ENCODE data around the gene C16orf78.
A peak's percentile ranks its signal among the peaks of the same experiment; 100 is the strongest.
"Not testable (repeated sequence)": the region's sequence is repeated elsewhere in the genome, so short reads cannot be mapped to it uniquely, and the experiment has no call there.

Gene C16orf78

DNA sequence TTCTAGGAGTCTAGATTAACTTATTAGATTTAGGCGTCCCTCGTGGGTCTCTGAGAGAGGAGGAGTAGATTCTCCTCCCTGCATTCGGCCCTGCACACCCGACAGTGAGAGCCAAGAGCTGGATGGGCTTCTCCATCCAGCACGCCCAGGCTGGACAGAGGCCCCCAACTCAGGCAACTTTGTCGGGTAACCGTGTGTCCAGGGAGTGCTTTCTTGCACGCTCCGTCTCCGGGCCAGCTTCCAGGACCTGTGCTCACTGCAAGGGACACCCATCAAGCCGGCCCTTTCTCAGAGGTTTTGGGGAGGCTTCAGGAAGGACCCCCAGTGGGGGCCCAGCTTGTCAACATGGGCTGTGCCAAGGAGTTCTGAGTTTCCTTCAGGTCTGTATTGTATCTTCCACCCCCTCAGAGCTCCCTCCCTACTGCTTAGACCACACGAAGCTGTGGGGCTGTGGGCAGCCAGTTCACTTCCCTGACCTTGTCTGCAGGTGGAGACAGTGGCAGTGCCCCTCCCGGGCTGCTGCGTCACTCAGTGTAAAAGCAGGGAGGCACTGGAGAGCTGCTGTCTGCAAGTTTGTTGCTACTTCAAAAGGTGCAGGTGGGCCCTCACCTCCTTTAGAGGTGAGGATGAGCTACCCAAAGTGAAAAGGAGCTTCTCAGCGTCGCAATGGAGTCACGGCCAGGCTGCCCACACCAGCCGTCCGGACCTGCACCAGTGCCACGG lies 24.0 kb upstream of the C16orf78 start:
- DNase-seq (ENCODE audit: low spot score): no peak

- DNase-seq (ENCODE audit: low spot score): peak; percentile 31
These were observed 23.1 kb upstream of the C16orf78 start for GRCh38 chr16:49350265-49351095.

DNA sequence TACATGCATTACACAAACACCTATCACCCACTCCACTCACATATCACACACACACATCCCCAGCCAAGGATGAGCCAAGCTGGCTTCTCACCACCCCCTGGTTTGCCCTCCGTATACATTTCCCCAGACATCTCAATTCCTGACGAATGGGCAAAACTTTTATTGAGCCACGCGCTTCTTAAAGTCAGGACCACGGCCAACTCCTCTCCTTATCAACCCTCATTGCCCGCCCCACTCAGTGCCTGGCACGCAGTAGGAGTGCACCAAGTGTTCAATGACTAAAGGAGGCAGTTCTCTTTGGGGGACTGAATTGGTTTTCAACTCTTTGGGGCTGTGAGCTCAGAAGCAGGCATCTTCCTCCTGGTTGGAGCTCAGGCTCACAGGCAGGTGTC lies 22.5 kb upstream of the C16orf78 start:
- DNase-seq (ENCODE audit: low spot score): no peak

GRCh38 chr16:49352892-49353291 lies 20.7 kb upstream of the C16orf78 start:
- no peak for DNase-seq (ENCODE audit: low spot score)

DNA sequence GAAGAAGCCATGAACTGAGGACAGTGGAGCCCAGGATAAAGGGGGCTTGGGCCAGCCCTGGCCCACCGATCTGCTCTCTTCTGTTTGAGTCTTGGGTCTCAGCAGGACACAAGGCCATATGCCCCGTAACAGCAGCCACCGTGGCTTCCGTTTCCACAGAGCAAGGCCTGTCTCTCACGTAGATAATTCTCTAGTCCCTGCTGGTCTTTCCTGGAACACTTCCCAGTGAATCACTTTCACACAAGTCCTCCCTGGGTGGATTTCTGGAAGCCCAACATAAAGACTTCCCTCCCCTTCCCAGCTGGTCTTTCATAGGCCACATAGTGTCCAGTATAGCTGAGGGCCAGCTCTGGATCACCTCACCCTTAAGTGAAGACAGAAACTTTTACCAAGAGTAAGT lies 19.9 kb upstream of the C16orf78 start:
- DNase-seq (ENCODE audit: low spot score): no peak

GRCh38 chr16:49354101-49354500 lies 19.5 kb upstream of the C16orf78 start:
- no peak for DNase-seq (ENCODE audit: low spot score)

- no peak for DNase-seq (ENCODE audit: low spot score)
These were observed 18.6 kb upstream of the C16orf78 start for GRCh38 chr16:49354991-49355390.

DNA sequence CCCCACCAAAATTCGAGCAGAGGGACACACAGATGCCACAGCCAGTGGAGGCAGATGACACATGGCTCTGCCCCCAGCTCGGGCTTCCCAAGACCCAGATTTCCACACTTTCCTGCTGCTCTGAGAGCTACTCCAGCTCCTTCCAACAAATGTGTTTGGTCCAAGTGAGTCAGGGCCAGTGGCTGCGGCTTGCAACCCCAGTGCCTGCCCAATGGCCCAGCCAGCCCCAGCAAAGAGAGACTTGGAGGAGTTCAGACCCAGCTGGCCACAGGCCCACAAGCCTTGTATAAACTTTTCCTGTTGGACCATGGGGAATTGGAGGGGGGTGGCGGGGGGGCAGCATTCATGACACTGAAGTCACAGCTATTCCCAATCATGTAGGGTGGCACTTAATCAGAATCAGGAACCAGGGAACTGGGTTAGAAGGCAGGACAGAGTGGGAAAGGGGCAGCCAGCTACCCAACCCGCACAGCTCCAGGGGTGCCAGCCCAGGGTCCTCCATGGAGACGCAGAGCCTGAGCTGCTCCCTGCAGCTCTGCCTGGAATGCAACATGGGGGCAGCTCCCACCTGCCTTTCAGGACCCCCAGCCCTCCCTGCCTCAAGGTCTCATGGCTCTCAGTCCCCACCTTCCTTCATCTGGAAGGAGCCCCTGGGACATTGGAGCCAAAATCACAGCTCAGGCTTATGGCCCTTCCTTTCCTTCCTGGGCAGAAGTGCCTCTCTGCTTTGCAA lies 17.5 kb upstream of the C16orf78 start:
- DNase-seq (ENCODE audit: low spot score): no peak

DNA sequence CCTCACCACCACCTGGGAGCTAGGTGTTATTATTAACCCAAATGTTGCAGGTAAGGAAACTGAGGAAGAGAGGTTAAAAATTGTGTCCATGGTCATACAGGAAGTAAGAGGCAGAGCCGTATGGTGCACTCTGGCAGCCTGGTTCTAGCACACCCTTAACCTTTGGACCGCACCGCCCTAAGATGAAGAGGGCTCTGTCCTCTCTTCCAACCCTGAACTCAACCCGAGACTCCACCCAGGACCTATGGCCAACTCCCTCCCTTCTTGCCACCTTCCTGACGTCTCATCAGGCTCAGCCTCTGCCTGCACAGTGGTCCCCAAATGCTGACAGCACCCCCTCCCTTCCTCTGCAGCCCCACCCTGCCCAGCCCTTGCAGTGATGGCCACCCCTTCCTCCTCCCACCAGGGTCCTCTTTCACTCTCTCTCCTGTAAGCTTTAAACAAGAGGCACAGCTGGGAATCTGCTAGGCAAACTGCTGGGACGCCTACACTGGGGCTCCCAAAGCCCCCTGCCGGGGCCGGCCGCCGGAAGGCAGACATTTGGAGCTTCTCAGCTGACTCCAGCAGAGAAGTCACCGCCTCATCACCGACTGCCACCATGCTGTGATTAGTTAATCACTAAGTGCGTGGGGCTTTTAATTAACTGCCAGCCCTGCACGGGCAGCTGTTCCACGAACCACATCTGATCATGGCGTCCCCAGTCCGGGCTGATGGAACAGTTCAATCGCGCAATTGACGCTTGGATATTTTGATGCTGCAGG lies 16.7 kb upstream of the C16orf78 start:
- no peak for DNase-seq (ENCODE audit: low spot score)

GRCh38 chr16:49359591-49359990 lies 14.0 kb upstream of the C16orf78 start:
- no peak for DNase-seq (ENCODE audit: low spot score)

GRCh38 chr16:49361731-49362130 lies 11.9 kb upstream of the C16orf78 start:
- DNase-seq (ENCODE audit: low spot score): not testable (repeated sequence)

- DNase-seq (ENCODE audit: low spot score): no peak
These were observed 11.4 kb upstream of the C16orf78 start for GRCh38 chr16:49362230-49362629.

DNA sequence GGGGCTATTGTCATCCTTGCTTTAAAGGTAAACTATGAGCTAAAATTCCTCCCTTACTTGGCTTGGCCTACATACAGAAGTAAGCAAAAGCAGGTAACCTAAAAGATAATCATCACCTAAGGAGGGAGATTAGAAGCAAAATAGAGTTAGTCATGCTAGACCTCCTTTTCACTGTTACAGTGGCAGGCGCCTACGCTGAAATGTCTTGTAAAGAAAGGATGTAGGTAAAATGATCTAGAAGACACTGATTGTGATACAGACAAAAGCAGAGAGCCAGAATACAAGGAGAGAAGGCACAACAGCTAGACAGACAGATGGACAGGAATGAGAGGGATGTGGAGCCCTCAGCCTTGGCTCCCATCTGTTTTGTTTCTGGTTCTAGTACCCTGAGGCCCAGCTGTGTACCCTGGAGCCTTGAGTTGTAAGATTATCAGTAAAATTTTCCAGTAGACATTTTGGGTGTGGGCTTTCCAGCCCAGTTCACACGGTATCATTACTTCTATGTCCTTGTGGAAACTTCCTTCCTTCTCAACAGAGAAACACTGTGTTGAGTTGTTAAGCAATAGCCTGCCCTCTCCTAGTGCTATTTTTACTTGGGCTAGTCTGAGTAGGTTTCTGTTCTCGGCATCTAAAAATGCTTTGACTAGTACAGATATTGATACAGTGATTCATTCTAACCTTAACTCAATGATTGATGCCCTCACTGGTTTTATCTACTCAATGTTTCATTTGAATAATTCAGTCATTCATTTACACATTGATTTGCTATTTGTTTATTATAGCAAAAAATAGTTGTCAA lies 7.7 kb upstream of the C16orf78 start:
- DNase-seq (ENCODE audit: low spot score): peak; percentile 9

DNA sequence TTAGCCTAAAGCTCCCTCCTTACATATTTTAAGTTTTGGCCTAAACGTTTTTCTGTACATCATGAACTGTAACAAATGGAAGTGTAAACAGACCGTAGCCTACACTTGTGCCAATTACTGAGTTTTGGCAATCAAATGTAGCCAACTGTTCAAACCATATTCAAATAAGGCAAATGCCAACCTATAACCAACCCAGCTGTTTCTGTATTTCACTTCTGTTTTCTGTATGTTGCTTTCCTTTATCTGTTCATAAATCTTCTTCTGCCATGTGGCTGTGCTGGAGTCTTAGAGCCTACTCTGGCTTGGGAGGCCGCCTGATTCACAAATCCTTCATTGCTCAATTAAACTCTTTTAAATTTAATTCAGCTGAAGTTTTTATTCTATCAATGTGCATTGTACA lies 6.9 kb upstream of the C16orf78 start:
- no peak for DNase-seq (ENCODE audit: low spot score)

DNA sequence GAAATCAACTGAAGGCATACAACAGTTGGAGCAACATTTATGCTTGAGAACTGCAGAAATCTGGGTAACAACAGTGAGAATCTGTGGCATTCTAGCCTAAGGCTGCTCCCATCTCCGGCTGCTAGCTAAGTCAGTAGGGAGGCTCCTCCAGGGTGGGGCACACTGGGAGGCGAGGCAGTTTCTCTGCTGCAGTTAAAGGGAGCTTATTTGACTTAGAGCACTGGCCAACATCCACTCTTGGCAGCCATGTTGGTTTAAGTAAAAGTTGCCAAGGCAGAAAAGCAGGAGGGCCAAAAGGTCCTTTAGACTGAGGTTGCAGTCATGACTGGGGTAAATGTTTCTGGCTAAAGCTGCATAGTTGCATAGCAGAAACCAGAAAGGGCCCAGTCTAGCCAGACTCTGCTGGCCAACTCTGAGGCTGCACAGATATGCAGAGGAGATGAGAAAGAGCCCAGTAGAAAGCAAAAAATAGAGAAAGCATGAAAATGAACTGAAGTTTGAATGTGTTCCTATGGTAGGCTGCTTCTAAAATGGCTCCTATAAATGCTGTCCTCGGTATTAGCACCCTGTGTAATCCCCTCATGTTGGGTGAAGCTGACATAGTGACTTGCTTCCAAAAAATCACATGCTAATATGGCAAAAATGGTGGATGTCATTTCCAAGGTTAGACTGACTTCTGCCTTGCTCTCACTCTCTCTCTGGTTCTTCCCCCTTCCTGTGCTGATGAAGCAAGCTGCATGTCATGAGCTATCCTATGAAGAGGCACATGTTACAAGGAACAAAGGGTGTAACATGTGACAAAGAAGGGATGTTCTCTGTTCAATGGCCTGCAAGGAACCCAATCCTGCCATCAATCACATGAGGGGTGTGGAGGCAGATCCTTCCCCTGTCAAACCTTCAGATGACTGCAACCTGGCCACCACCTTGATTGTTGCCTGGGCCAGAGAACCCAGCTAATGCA lies 3.7 kb upstream of the C16orf78 start:
- DNase-seq (ENCODE audit: low spot score): no peak

- DNase-seq (ENCODE audit: low spot score): no peak
These were observed 2.6 kb downstream of the C16orf78 start for GRCh38 chr16:49376206-49376605.

DNA sequence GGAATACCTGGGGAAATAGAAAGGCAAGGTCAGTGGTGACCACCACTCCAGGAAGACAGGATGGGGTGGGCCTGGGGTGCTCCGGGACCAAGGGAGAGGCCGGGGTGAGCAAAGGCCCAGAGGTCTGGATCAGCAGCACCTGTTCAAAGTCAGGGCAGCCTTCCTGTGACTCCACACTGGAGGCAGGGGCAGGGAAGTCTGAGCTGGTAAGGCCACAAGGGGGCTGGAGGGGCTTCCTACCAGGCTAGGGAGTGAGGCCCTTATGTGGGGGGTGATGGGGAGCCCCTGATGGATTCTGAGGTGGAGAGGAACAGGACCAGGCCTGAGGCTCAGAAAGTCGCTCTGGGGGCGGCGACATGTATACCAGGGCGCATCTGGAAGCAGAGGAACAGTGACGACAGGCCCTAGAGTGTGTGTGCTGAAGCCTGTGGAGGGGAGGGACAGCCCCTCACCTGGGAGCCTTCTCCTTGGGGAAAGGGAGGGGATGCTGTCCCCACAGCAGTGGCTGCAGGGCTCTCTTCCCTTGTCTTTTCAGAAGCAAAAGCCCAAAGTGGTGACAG lies 3.7 kb downstream of the C16orf78 start:
- DNase-seq (ENCODE audit: low spot score): no peak

DNA sequence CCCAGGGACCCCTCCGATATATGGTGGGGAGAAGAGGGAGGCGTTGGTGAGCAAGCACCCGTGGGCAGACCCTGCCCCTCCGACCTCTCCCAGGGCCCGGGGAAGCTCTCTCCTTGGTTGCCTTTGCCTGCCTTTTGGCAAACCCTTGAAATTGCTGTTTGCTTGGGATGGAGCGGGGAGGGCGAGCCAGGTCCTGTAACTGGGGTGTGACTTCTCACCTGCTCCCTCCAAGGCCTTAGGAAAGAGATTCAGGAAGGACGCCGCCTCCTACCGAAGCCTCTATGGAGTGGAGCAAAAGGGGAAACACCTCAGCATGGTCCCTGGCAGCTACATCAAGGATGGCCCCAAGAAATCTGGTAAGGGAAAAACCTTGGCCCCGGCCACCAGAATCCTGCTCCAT lies 4.6 kb downstream of the C16orf78 start:
- no peak for DNase-seq (ENCODE audit: low spot score)

GRCh38 chr16:49378816-49379215 lies 5.2 kb downstream of the C16orf78 start:
- no peak for DNase-seq (ENCODE audit: low spot score)

- DNase-seq (ENCODE audit: low spot score): no peak
These were observed 9.3 kb downstream of the C16orf78 start for GRCh38 chr16:49382916-49383315.

Data from globus pallidus (tissue), 1 donor.